Left lung (tissue), 14 donors: Measurements from ENCODE around the gene BCKDK. TPM values are rescaled to one million over a fixed set of nuclear protein-coding genes. Genes with fewer than 3 reads are reported as not detected.

ENCODE experiments used
- ATAC-seq: fragments of 200-7000 bp; cut with Tn5 transposase; one replicate; pipeline ENCODE4 v1.9.1; 2020; ENCODE audit warnings: moderate library complexity
- DNase-seq, 4 donors: peaks; one replicate each; pipeline ENCODE4 v3.0.0-alpha.2; 2013 to 2020
- H3K27ac ChIP-seq, 2 donors: fragments of 200-600 bp; sonication (generic) in 1 of 2; one replicate each; pipeline versions ENCODE4 v1.5.0 to v1.8.0; 2020 to 2021
- H3K27me3 ChIP-seq, 2 donors: fragments of 200-600 bp; sonication (generic) in 1 of 2; one replicate each; pipeline versions ENCODE4 v1.5.0 to v1.8.0; 2020 to 2021
- H3K36me3 ChIP-seq, 2 donors: fragments of 200-600 bp; sonication (generic) in 1 of 2; one replicate each; pipeline versions ENCODE4 v1.5.0 to v1.8.0; 2020 to 2021
- H3K4me1 ChIP-seq, 2 donors: fragments of 200-600 bp; one replicate each; pipeline ENCODE4 v1.8.0; 2021
- H3K4me3 ChIP-seq, 2 donors: fragments of 200-600 bp; sonication (generic) in 1 of 2; one replicate each; pipeline versions ENCODE4 v1.5.0 to v1.8.0; 2020 to 2021; ENCODE audit warnings: mild to moderate bottlenecking in 1 of 2
- H3K9me3 ChIP-seq, 2 donors: fragments of 200-600 bp; sonication (generic) in 1 of 2; one replicate each; pipeline versions ENCODE4 v1.5.0 to v1.8.0; 2020 to 2021
- intact Hi-C, 2 donors: fragments of 100-400 bp; cut with DNase I; formaldehyde crosslinking; loops; one replicate each; pipeline versions ENCODE4 v1.11.2 to v1.14.2; 2022
- long read RNA-seq, 12 donors: library from polyadenylated mRNA in 2 of 12; unstranded in 2 of 12; transcript quantifications; one replicate each; pipeline ENCODE4 v2.0.0 and lab custom pipeline, GENCODE V29; 2019 to 2026
- polyA plus RNA-seq, 6 donors: library from polyadenylated mRNA; unstranded; fragments of 120-200 nt; gene quantifications; one replicate each; pipeline ENCODE4 v1.2.1, GENCODE V29; 2013; ENCODE audit not compliant: insufficient read length in 6 of 6
- total RNA-seq, 2 donors: library from RNA; stranded (reverse); fragmentation: NEBNext Ultra II Directional; extraction: Animal tissue kit (Norgen Biotek cat#: 25700); gene quantifications; one replicate each; pipeline ENCODE4 v1.2.1, GENCODE V29; 2021
- TF ChIP-seq, protein P1 (sequence below), 2 donors: fragments of 200-600 bp; sonication (generic) in 1 of 2; IDR thresholded peaks; one replicate each; pipeline versions ENCODE4 v1.5.0 to v1.8.0; 2021; ENCODE audit warnings: antibody characterized with exemption in 2 of 2
- donor health status: DM: no; HTN: yes; CAD: no.
- donor health status: DM: no; HTN: no; CAD: no.

BCKDK gene
- total RNA-seq (10 to 100 TPM; 36.1 to 43.8 TPM), polyA plus RNA-seq (10 to 100 TPM; 32.8 to 40.9 (median 38.9) TPM)
- long read RNA-seq, donor 1, transcript BCKDK-203 (11 exons, 1,997 nt): minor isoform, 8 of 29 reads
- long read RNA-seq, donor 1, transcript BCKDK-201 (12 exons, 2,128 nt): major isoform, 9 of 29 reads
- long read RNA-seq, donor 1, partial matches to known transcripts: 12 of 29 reads
- long read RNA-seq, donor 1, other reads (novel, unspliced or antisense): 0 of 29 reads
- long read RNA-seq, donor 2, transcript BCKDK-201 (12 exons, 2,128 nt): major isoform, 13 of 17 reads
- long read RNA-seq, donor 2, partial matches to known transcripts: 0 of 17 reads
- long read RNA-seq, donor 2, other reads (novel, unspliced or antisense): 0 of 17 reads
- long read RNA-seq, donor 3, transcript BCKDK-203 (11 exons, 1,997 nt): minor isoform, 7 of 21 reads
- long read RNA-seq, donor 3, transcript BCKDK-201 (12 exons, 2,128 nt): major isoform, 13 of 21 reads
- long read RNA-seq, donor 3, partial matches to known transcripts: 0 of 21 reads
- long read RNA-seq, donor 3, other reads (novel, unspliced or antisense): 0 of 21 reads
- long read RNA-seq, donor 4, transcript BCKDK-201 (12 exons, 2,128 nt): major isoform, 37 of 50 reads
- long read RNA-seq, donor 4, partial matches to known transcripts: 5 of 50 reads
- long read RNA-seq, donor 4, other reads (novel, unspliced or antisense): 7 of 50 reads
- long read RNA-seq, donor 5, transcript BCKDK-201 (12 exons, 2,128 nt): major isoform, 14 of 17 reads
- long read RNA-seq, donor 5, partial matches to known transcripts: 0 of 17 reads
- long read RNA-seq, donor 5, other reads (novel, unspliced or antisense): 0 of 17 reads
- long read RNA-seq, donor 6, transcript BCKDK-203 (11 exons, 1,997 nt): minor isoform, 6 of 22 reads
- long read RNA-seq, donor 6, transcript BCKDK-201 (12 exons, 2,128 nt): major isoform, 8 of 22 reads
- long read RNA-seq, donor 6, partial matches to known transcripts: 7 of 22 reads
- long read RNA-seq, donor 6, other reads (novel, unspliced or antisense): 0 of 22 reads
- long read RNA-seq, donor 7, transcript BCKDK-201 (12 exons, 2,128 nt): major isoform, 6 of 7 reads
- long read RNA-seq, donor 7, partial matches to known transcripts: 0 of 7 reads
- long read RNA-seq, donor 7, other reads (novel, unspliced or antisense): 0 of 7 reads
- long read RNA-seq, donor 8, transcript BCKDK-201 (12 exons, 2,128 nt): major isoform, 15 of 21 reads
- long read RNA-seq, donor 8, transcript BCKDK-203 (11 exons, 1,997 nt): minor isoform, 5 of 21 reads
- long read RNA-seq, donor 8, partial matches to known transcripts: 0 of 21 reads
- long read RNA-seq, donor 8, other reads (novel, unspliced or antisense): 0 of 21 reads
- long read RNA-seq, donor 9: 0 reads
- long read RNA-seq, donor 10, transcript BCKDK-203 (11 exons, 1,997 nt): minor isoform, 20 of 108 reads
- long read RNA-seq, donor 10, transcript BCKDK-201 (12 exons, 2,128 nt): major isoform, 80 of 108 reads
- long read RNA-seq, donor 10, partial matches to known transcripts: 3 of 108 reads
- long read RNA-seq, donor 10, other reads (novel, unspliced or antisense): 5 of 108 reads
- long read RNA-seq, donor 11: 0 reads
- long read RNA-seq, donor 12, transcript BCKDK-201 (12 exons, 2,128 nt): major isoform, 8 of 12 reads
- long read RNA-seq, donor 12, partial matches to known transcripts: 0 of 12 reads
- long read RNA-seq, donor 12, other reads (novel, unspliced or antisense): 0 of 12 reads

DNA sequence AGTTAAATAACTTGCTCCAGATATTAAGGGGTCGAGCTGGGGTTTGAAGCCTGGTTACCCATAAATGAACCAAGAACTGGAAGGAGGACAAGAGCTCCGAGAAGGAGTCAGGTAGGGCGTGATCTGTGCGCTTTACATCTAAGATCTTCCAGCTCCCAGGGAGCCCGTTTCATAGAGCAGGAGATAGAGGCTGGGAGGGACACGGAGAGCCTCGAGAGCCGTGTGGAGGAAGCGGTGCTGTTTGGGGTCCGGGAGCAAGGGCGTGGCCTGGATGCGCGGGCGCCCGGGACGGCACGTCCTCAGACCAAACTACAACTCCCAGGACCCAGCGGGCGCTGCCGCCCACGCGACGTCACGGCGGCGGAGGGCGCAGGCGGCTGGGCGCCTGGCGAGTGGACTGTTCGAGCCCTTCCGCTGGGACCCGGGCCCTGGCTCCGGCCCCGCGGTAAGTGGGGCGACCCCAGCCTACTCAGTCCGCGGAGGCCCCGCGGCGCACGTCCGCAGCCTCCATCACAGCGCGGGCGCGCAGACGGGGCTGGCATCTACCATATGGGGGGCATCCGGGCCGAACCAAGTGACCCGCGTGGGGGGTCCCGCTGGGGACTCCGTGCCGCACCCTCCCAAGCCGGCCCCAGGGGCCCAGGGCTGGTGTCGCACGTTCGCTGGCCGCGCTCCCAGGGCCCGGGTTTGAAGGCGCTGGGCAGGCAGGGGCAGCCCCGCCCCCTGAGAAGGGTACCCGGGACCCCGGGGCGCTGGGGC, at the start of gene BCKDK:
BCKDK (plus strand) TSS at position 352 of the 759 bp plus-strand sequence. CDS start 838 bp downstream, outside the sequence.
- intact Hi-C loops: no loop called here
- TF ChIP-seq, protein P1, sequence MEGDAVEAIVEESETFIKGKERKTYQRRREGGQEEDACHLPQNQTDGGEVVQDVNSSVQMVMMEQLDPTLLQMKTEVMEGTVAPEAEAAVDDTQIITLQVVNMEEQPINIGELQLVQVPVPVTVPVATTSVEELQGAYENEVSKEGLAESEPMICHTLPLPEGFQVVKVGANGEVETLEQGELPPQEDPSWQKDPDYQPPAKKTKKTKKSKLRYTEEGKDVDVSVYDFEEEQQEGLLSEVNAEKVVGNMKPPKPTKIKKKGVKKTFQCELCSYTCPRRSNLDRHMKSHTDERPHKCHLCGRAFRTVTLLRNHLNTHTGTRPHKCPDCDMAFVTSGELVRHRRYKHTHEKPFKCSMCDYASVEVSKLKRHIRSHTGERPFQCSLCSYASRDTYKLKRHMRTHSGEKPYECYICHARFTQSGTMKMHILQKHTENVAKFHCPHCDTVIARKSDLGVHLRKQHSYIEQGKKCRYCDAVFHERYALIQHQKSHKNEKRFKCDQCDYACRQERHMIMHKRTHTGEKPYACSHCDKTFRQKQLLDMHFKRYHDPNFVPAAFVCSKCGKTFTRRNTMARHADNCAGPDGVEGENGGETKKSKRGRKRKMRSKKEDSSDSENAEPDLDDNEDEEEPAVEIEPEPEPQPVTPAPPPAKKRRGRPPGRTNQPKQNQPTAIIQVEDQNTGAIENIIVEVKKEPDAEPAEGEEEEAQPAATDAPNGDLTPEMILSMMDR (IDR thresholded peaks at IDR 0.05): no peak
- peak; percentile 88 for ATAC-seq
- H3K9me3 ChIP-seq: no peaks in the 10 kb centered on the region
- H3K4me3 ChIP-seq: peak within 1 kb of the TSS; percentile 90 to 96
- peak within 1 kb of the TSS; percentile 81 to 88 for H3K27ac ChIP-seq
- peaks cover 0 to 39% of the 10 kb centered on the region in 2 donors for H3K36me3 ChIP-seq
- DNase-seq: peak; percentile 59 to 96 (median 82)
- peaks cover 14 to 48% of the 10 kb centered on the region in 2 donors for H3K4me1 ChIP-seq
- H3K27me3 ChIP-seq: no peaks in the 10 kb centered on the region

DNA sequence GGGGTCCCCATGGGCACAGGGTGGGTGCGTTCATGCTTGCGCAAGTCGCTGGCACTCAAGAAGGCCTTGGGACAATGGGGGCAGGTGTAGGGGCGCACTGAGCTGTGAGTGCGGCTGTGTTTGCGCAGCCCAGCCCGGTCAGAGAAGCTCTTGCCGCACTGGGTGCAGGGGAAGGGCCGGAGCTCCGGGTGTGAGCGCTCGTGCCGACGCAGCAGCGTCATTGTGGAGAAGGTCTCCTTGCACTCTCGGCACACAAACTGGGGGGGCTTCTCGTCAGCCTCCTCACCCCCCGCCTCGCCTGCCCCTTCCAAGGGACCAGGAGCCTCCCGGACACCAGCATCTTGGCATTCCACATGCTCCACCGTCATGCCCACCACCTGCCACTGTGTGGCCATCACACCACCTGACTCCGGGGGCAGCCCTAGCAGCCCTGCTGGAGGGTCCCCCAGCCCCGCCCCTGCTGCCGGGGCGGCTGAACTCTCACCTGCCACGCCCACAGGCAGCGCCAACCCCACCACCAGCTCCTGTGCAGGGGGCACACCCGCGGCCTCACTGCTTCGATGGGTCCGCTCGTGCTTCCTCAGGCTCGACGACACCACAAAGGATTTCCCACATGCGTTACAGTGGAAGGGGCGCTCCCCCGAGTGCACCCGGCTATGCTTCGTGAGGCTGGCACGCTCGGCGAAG, 46.9 kb upstream of the BCKDK start:
- no peak for DNase-seq
- TF ChIP-seq, protein P1 (IDR thresholded peaks at IDR 0.05): no peak
- Histone ChIP-seq H3K4me3 (no peak overlapping the region), H3K36me3 (peaks cover 0 to 68% of the 10 kb centered on the region in 2 donors), H3K27ac (no peak overlapping the region), H3K4me1 (peaks cover 4 to 18% of the 10 kb centered on the region in 2 donors), H3K9me3 (no peaks in the 10 kb centered on the region), H3K27me3 (no peaks in the 10 kb centered on the region)
- intact Hi-C loops: no loop called here
- no peak for ATAC-seq

DNA sequence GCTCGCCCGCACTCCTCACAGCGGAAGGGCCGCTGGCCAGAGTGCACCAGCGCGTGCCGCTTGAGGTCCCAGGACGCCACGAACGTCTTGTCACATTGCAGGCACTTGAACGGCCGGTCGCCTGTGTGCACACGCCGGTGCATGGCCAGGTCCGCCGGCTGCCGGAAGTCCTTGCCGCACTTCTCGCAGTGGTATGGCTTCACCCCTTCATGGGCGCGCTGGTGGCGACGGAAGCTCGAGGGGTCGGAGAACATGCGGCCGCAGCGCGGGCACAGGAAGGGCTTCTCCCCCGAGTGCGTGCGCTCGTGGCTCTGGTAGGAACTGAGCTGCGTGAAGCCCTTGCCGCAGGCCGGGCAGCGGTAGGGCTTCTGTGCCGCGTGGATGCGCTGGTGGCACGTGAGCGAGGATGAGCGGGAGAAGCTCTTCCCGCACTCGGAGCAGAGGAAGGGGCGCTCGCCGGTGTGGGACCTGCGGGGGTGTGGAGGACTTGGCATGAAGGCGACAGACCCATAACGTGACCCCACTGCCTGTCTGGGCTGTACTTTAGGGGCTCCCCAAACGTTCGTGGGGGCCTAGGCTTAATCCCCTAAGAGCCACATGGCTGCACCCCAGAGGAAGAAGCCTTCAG, 46.3 kb upstream of the BCKDK start:
- intact Hi-C loops: no loop called here
- Histone ChIP-seq H3K9me3 (no peaks in the 10 kb centered on the region), H3K36me3 (peaks cover 0 to 68% of the 10 kb centered on the region in 2 donors), H3K4me3 (no peak overlapping the region), H3K27me3 (no peaks in the 10 kb centered on the region), H3K4me1 (peaks cover 4 to 19% of the 10 kb centered on the region in 2 donors), H3K27ac (no peak overlapping the region)
- ATAC-seq (no peak), DNase-seq (no peak)
- TF ChIP-seq, protein P1 (IDR thresholded peaks at IDR 0.05): no peak
